Activated CD4-positive, CD25-positive, alpha-beta regulatory T cell treated with anti-CD3 and anti-CD28 coated beads, Interleukin-2, amount 50 U/mL, for 24 hours (primary cell): ENCODE data around the gene COPS3.

Source experiments
- ATAC-seq, 2 donors: fragments of 150-1000 bp; cut with Tn5 transposase; one replicate each; pipeline ENCODE4 v1.10.0; 2021; ENCODE audit warnings: mild to moderate bottlenecking in 1 of 2, moderate library complexity in 1 of 2

Gene COPS3

GRCh38 chr17:17280613-17281549 lies at the start of gene COPS3:
Gene COPS3, minus strand, starts transcription at chr17:17281246. Its CDS starts 60 bp downstream, at chr17:17281186.
- ATAC-seq = peak; percentile 91 to 92

DNA sequence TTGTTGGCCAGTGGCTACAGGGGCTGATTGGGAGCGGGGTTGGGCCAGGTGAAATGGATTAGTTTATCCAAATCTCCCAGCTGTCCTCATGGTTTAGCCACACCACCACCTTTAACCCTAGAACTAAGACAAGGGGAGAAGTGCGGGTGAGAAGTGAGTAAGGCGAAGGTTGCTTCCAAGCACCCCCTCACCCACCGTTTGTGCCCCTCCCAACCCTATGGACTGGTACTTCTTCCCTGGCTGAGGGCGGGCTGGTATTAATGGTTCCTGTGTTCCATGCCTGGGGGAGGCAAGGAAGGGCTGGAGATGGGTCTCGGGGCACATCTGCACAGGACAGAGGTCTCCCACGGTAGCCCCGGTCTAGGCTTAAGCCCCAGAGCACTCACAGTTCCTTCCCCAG lies 47.2 kb upstream of the COPS3 start:
- no peak for ATAC-seq

GRCh38 chr17:17326275-17326875 lies 45.3 kb upstream of the COPS3 start:
- no peak for ATAC-seq

- ATAC-seq = no peak
Observed at GRCh38 chr17:17325816-17326215, 44.8 kb upstream of the COPS3 start.

DNA sequence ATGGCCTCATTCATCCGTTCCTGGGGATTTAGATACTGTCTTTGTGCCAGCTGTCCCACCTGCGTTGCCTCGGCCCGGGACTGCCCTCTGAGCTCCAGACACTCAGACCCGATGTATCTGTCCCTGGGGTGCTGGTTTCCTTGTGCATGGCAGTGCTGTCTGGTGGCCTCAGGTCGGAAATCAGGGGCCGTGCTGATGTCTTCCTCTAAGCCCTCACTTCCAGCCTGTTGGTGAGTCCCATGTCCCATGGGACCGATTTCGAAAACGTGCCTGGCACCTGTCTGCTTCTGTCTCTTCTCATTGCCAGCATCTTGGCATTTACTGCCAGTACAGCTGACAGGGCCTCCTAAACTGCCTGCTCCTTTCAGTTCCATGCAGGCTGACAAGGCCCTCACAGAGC lies 44.2 kb upstream of the COPS3 start:
- no peak for ATAC-seq

DNA sequence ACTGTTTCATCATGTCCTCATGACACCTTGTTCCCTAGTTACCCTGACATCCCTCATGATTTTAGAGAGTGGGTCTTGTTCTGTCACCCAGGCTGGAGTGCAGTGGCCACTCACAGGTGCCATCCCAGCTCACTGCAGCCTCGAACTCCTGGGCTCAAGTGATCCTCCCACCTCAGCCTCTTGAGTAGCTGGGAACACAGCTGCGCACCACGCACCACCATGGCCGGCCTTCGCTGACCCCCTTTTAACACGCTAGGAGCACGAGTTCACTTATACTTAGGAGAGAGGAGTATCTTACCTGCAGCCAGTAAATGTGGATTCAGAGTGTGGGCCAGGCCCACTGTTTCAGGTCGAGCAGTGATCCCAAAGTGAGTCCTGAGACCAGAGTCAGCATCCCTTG lies 43.6 kb upstream of the COPS3 start:
- no peak for ATAC-seq

- ATAC-seq = no peak
Observed at GRCh38 chr17:17322516-17323510, 41.8 kb upstream of the COPS3 start.

DNA sequence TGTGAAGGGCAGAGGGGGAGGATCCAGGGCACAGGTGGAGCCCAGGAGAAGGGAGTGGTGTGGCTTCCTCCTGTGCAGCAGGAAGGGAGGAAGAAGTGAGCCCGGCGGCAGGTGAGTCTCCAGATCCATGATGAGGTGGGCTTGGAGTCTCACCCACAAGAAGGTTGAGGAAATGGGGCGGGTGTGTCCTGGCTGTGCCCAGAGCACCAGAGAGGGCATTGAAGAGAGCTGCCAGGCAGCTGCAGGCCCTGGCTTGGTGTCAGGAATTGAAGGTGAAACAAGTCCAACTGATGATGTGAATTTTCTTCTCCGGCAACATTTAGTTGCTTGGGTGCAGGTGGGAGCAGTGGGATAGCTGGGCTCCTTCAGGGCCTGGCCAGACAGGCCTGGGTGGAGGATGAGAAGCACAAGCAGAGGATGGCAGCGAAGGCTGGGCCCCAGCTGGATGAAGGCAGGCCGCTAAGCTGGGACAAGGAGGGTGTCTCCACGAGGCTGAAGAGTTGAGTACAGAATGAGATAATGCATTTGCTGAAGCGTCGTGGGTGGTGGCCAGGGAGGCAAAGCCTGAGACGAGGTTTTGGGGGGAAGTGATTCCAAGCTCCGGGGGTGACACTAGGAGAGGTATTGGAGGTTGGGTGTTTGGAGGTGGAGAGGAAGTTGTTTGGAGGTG lies 40.4 kb upstream of the COPS3 start:
- ATAC-seq = no peak

DNA sequence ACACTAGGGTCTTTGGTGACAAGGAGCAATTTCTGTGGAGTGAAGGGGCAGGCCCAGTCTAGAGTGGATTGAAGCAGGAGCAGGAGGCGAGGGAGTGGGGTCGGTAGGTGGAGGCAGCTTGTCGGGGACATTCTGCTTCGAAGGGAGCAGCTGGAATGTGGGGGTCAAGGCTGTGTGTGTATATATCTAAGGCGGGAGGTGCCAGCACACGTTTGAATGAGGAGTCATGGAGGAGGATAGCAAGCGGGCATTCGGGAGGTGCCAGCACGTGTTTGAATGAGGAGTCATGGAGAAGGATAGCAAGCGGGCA lies 39.8 kb upstream of the COPS3 start:
- ATAC-seq = no peak

DNA sequence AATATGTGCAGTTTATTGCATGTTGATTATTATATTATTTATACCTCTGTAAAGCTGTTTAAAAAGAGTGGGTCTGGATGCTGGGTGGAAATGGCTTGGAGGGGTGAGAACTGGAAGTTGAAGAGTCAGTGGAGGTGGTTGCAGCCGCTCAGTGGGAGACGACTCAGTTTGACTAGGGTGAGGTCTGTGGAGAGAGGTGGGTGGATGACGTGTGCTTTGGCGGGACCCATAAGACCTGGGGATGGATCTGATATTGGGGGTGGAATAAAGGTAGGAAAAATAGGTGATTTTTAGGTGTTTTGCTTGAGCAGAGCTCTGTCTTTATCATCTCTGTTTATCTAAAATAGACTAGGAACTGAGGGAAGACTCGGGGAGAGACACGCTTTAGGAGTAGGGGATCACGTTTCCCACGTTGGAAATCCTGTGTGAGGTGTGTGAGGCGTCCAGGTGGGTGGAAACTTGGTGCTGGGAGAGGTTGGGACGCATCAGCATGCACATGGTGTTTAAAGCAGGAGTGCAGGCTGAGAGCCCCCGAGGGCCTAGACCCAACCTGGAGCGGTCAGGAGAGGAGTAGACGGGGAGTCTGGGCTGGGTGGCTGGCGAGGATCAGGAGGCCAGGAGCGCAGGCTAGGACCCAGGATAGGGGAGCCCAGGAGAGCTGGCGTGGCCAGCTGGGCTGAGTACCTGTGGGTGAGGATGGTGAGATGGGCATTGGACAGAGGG lies 39.3 kb upstream of the COPS3 start:
- no peak for ATAC-seq

DNA sequence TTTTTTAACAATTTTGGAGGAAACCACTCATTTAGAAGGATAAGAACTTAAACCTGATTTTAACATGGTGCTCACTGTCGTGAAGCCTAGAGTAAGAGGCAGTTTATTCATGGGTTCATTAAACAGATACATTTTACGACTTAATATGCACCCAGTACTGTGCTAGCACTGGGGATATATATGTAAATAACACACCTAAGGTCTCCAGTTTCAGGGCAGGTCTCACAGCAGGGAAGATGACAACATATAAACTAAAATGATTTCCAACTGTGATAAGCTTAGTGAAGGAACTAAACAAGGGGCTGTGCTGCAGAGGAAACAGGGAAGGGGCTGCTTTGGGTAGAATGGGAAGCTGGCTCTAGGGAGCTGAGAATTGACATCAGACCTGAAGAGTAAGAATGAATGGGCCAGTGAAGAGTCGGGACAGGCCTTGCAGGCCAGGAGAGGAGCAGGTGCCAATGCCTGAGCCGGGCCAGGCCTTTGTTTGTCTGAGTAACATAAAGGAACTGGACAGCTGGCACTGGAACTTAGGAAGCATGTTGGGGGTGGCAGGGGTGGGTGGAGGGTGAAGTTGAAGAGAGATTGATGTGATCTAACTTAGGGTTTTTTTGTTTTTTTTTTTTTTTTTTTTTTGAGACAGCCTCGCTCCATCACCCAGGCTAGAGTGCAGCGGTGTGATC lies 34.2 kb upstream of the COPS3 start:
- no peak for ATAC-seq

DNA sequence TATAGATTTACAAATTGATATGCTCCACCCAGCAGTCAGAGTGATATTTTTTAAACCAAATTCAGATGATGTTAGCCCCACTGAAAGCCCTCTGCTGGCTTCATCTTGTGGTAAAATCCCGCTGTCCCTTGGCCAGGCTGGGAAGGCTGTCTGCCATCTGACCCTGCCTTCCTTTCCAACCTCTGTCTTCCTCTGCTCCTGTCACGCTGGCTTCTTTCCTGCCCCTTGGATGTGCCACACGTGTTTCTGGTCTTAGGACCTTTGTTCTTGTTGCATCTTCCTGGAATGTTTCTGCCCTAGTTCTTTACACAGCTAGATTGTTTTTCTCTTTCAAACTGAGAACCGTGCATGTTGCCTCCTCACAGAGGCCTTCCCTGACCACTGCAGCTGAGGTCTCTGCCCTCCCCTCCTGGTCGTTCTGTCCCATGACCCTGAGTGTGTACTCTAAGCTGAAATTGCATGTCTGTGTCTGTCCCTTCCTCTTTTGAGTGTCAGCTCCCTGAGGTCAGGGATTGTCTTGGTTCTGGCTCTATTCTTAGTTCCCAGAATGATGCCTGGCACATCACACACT lies 33.5 kb upstream of the COPS3 start:
- no peak for ATAC-seq

DNA sequence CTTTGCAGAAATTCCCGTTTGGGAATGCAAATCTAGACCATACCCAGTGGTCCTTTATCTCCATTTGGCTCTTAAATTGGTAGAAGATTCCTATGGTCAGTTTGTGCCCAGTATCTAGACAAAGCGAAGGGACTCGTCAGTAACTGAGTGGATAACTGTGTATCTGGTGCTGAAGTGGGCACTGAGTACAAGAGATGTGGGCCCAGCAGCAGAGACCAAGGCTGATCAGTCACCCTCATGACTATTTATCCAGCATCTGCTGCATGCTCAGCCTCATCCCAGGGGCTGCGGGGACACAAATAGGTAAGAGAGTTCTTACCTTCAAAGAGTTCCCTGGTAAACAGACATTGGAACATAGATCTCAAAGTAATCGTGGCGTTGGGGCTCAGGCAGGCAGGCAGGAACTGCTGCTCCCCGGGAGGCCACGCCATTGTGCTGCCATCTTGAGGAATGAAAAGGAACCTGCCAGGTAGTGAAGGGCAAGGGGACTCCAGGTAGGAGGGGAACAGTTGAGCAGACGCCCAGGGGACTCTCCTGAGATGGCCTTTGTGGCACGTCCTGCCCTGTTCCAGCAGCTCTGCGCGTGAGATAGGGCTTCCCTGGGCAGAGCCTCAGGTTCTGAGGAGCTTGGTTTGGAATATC lies 32.4 kb upstream of the COPS3 start:
- peak; percentile 84 to 96 for ATAC-seq

- ATAC-seq = no peak
Observed at GRCh38 chr17:17309356-17309755, 28.3 kb upstream of the COPS3 start.

DNA sequence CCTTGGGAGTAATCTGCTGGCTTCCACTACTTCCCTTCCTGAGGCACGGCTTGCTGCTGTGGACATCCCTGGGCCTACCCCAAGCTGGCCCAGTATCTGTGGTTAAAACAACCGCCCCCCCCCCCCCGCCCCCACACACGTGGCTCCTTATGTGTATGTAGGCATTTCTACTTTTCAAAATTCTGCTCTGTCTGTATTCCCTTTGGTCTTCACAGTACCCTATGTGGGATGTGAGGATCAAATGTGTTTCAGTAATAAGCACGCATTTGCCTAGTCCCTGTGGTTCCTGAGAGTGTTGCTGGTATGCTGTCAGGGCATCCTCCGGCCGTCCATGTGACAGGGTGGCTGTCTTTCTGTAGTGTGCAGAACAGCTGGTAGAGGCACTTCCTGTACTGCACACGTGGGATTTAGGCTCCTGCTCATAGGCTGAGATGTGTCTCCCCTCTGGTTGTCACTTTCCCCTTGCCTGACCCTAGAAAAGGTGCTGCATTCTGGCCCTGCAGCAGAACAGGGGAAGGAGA lies 24.3 kb upstream of the COPS3 start:
- peak; percentile 53 to 61 for ATAC-seq

DNA sequence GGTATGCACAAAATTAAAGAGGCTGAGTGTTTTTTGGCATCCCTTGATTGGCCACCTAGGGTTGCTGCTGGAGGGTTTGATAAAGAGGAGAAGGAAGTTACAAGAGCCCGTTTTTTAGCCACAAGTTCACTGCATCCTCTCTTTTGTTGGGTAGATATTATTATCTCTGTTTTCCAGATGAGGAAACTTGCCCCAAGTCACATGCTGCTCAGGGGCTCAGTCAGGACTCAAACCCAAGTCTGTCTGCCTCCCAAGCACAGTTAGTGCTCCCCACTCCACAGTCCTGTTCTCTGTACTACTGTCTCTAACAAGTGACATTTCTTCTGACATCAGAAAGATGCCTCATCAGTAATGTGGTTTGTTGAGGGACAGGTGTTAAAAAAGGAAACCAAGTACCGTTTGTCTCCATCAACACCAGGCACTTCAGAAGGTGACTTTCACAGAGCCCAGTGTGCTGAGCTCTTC lies 23.5 kb upstream of the COPS3 start:
- ATAC-seq = peak; percentile 76 to 78

DNA sequence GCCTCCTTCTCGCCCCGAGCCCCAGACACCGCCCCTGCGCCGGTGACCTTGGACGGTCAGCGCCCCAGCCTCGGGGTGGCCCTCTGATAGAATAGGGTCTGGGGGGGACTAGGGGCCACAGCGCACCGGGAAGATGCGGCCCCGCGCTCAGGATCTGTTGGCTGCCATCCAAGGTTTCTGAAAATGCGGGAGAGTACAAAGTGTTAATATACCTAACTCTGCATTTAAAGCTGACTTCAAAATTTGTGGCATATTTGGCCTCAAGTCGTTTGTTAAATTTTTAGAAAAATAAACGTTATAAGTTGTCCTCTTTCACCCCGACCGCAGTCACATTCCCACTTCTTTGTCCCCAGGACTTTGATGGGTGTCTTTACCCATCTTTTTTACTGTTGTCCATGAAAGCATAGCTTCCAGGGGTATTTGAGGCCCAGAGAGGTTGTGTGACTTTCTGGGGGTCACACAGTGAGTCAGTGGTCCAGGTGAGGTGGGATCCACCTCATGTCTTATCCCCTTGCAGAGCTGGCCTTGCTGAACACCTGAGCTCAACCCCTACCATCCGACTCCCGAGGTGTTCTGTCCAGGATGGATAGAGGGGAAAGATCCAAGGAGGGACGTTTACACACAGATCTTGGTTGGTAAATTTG lies 22.9 kb upstream of the COPS3 start:
- no peak for ATAC-seq

DNA sequence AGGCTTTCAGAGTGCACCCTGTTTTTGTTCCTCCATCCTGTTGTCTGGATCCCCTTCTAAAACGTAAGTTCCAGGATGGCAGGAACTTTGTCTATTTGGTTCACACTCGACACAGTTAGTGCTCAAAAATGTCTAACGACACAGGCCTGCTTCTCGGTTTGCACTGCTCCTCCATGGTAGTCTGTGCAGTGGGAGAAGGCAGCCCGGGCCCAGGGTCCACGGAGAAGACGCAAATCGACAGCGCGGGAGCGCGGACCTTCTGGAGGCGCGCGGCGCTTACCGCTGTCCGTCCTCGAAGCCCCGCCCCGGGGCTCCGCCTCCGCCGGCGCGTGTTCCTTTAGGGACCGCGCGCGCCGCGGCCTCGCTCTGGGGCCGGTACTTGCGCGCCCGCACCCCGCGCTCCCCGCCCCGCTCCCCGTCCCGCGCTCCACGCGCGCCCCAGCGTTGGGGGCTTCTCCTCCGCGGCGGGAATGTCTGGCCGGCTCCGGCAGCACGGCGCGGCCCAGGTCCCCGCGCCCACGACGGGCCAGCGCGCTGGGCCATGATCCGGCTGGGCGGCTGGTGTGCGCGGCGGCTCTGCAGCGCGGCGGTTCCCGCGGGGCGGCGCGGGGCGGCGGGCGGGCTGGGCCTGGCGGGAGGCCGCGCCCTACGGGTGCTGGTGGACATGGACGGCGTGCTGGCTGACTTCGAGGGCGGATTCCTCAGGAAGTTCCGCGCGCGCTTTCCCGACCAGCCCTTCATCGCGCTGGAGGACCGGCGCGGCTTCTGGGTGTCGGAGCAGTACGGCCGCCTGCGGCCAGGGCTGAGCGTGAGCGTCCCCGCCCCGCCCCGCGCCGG lies 22.2 kb upstream of the COPS3 start, which contains the start of gene NT5M:
Gene NT5M, plus strand, starts transcription at position 364 of the 837 bp plus-strand sequence. Its CDS starts 178 bp downstream, at position 542.
- peak; percentile 70 to 71 for ATAC-seq
